ENCODE measurements around the gene TBC1D22A.

GRCh38 chr22:46753761-46754109, 8.7 kb upstream of the TBC1D22A start:
- TF ChIP-seq CTCF (IDR thresholded peaks at IDR 0.05; ENCODE audit: low read depth, low read length): no peak
- TF ChIP-seq EZH2phosphoT487 (IDR thresholded peaks at IDR 0.05; ENCODE audit: low read depth): no peak

Data from OCI-LY3 (cell line).